Breast epithelium (tissue), 4 donors: ENCODE results near the gene ARHGAP10. TPM values are rescaled to one million over a fixed set of nuclear protein-coding genes. Genes with fewer than 3 reads are reported as not detected.
A peak's percentile ranks its signal among the peaks of the same experiment; 100 is the strongest.

Experiments
- DNase-seq, 2 donors: peaks; one replicate each; pipeline ENCODE4 v3.0.0-alpha.2; 2019; ENCODE audit warnings: low spot score in 2 of 2
- H3K27ac ChIP-seq, 2 donors: fragments of 200-600 bp; sonication (generic) in 1 of 2; one replicate each; pipeline ENCODE4 v1.5.1; 2016 to 2019; ENCODE audit warnings: mild to moderate bottlenecking in 1 of 2
- H3K27me3 ChIP-seq, 2 donors: fragments of 200-600 bp; sonication (generic) in 1 of 2; one replicate each; pipeline versions ENCODE4 v1.5.1 to v1.6.0; 2017 to 2019; ENCODE audit warnings: control low read depth in 1 of 2, mild to moderate bottlenecking in 1 of 2
- H3K36me3 ChIP-seq: fragments of 200-600 bp; one replicate; pipeline ENCODE4 v1.5.1; 2019
- H3K4me1 ChIP-seq, 2 donors: fragments of 200-600 bp; sonication (generic); one replicate each; pipeline ENCODE4 v1.5.1; 2016 to 2019; ENCODE audit warnings: control low read depth in 1 of 2
- H3K4me3 ChIP-seq, 3 donors: fragments of 200-600 bp; sonication (generic); 1 replicate in 2 of 3; 2 replicates in 1 of 3; pipeline ENCODE4 v1.5.1; 2016 to 2019; ENCODE audit warnings: mild to moderate bottlenecking in 3 of 3, moderate library complexity in 2 of 3
- H3K9me3 ChIP-seq, 2 donors: fragments of 200-600 bp; sonication (generic) in 1 of 2; one replicate each; pipeline ENCODE4 v1.5.1; 2016 to 2019; ENCODE audit warnings: control low read depth in 1 of 2
- CTCF ChIP-seq, 3 donors: fragments of 450-650 bp; IDR thresholded peaks; one replicate each; pipeline ENCODE4 v1.5.1; 2016 to 2017; ENCODE audit warnings: antibody characterized with exemption in 3 of 3, mild to moderate bottlenecking in 3 of 3, moderate library complexity in 3 of 3
- POLR2A ChIP-seq: fragments of 450-650 bp; IDR thresholded peaks from one replicate; pipeline ENCODE4 v1.6.1; 2016; ENCODE audit warnings: antibody characterized with exemption, mild to moderate bottlenecking, moderate library complexity
- POLR2AphosphoS5 ChIP-seq, 3 donors: sonication (generic); formaldehyde crosslinking; IDR thresholded peaks; one replicate each; pipeline ENCODE4 v1.6.1; 2017; ENCODE audit warnings: antibody characterized with exemption in 3 of 3
- intact Hi-C: fragments of 100-400 bp; cut with DNase I; formaldehyde crosslinking; loops from one replicate; pipeline ENCODE4 v1.15.1; 2023; ENCODE audit warnings: low total_unique reads
- total RNA-seq, 3 donors: library from RNA; depleted of rRNA; stranded (reverse); fragments of >200 nt; gene quantifications; one replicate each; pipeline ENCODE4 v1.1.0, GENCODE V29; 2016

The ARHGAP10 gene
- total RNA-seq, 3 donors from 2014 or later = 49.5 to 138 (median 62.6) TPM

- Histone ChIP-seq H3K4me1 (no peaks in the 10 kb centered on the region), H3K27ac (peak overlapping the region in 1 of 2 donors; percentile 3)
- no peak for DNase-seq
Observed at GRCh38 chr4:147780137-147780777, 48.4 kb downstream of the ARHGAP10 start.

GRCh38 chr4:147782087-147782781 lies 50.3 kb downstream of the ARHGAP10 start:
- H3K4me3 ChIP-seq = no peak overlapping the region
- intact Hi-C loops = no loop called here
- peak overlapping the region in 1 of 2 donors; percentile 40 for H3K27ac ChIP-seq
- H3K27me3 ChIP-seq = no peaks in the 10 kb centered on the region
- no peak for DNase-seq
- no peak for TF ChIP-seq POLR2AphosphoS5 (IDR thresholded peaks at IDR 0.05)
- TF ChIP-seq CTCF (IDR thresholded peaks at IDR 0.05) = no peak
- TF ChIP-seq POLR2A = no peak
- H3K4me1 ChIP-seq = peaks cover 0 to 3% of the 10 kb centered on the region in 2 donors
- H3K36me3 ChIP-seq = no peaks in the 10 kb centered on the region
- no peaks in the 10 kb centered on the region for H3K9me3 ChIP-seq

More at GRCh38 chr4:147780137-147780777, 48.4 kb downstream of the ARHGAP10 start:
- Histone ChIP-seq H3K9me3 (no peaks in the 10 kb centered on the region), H3K4me3 (no peak overlapping the region), H3K36me3 (no peaks in the 10 kb centered on the region), H3K27me3 (no peaks in the 10 kb centered on the region)
- TF ChIP-seq CTCF (IDR thresholded peaks at IDR 0.05) (no peak), POLR2AphosphoS5 (IDR thresholded peaks at IDR 0.05) (no peak), POLR2A (no peak)
- intact Hi-C loops = no loop called here

- TF ChIP-seq POLR2AphosphoS5 (IDR thresholded peaks at IDR 0.05) (no peak), CTCF (IDR thresholded peaks at IDR 0.05) (no peak), POLR2A (no peak)
- no peak overlapping the region for H3K4me3 ChIP-seq
- no peak for DNase-seq
- H3K36me3 ChIP-seq = no peaks in the 10 kb centered on the region
- H3K27me3 ChIP-seq = no peaks in the 10 kb centered on the region
- no peak overlapping the region for H3K27ac ChIP-seq
- H3K4me1 ChIP-seq = peaks cover 0 to 3% of the 10 kb centered on the region in 2 donors
- H3K9me3 ChIP-seq = no peaks in the 10 kb centered on the region
- intact Hi-C loops = no loop called here
Observed at GRCh38 chr4:147785129-147785528, 53.2 kb downstream of the ARHGAP10 start.

- intact Hi-C loops = no loop called here
- Histone ChIP-seq H3K36me3 (no peaks in the 10 kb centered on the region), H3K4me1 (peaks cover 0 to 3% of the 10 kb centered on the region in 2 donors), H3K9me3 (no peaks in the 10 kb centered on the region), H3K27ac (peak overlapping the region in 1 of 2 donors; percentile 5), H3K27me3 (no peaks in the 10 kb centered on the region), H3K4me3 (no peak overlapping the region)
- DNase-seq = no peak
- TF ChIP-seq CTCF (IDR thresholded peaks at IDR 0.05) = no peak
- TF ChIP-seq POLR2A = no peak
- TF ChIP-seq POLR2AphosphoS5 (IDR thresholded peaks at IDR 0.05) = no peak
Observed at GRCh38 chr4:147786031-147786430, 54.1 kb downstream of the ARHGAP10 start.

- H3K27me3 ChIP-seq = no peaks in the 10 kb centered on the region
- intact Hi-C loops = no loop called here
Observed at GRCh38 chr4:147786531-147786930, 54.6 kb downstream of the ARHGAP10 start.

More at GRCh38 chr4:147786531-147786930, 54.6 kb downstream of the ARHGAP10 start:
- no peak for DNase-seq
- no peaks in the 10 kb centered on the region for H3K36me3 ChIP-seq
- no peak for TF ChIP-seq POLR2AphosphoS5 (IDR thresholded peaks at IDR 0.05)
- TF ChIP-seq CTCF (IDR thresholded peaks at IDR 0.05) = no peak
- peaks cover 0 to 3% of the 10 kb centered on the region in 2 donors for H3K4me1 ChIP-seq
- no peak overlapping the region for H3K4me3 ChIP-seq
- H3K9me3 ChIP-seq = no peaks in the 10 kb centered on the region
- H3K27ac ChIP-seq = peak overlapping the region in 1 of 2 donors; percentile 5
